Uterus (tissue), 4 donors: ENCODE results near the gene VARS2. TPM values are rescaled to one million over a fixed set of nuclear protein-coding genes. Genes with fewer than 3 reads are reported as not detected.
"Not testable (repeated sequence)": the region's sequence is repeated elsewhere in the genome, so short reads cannot be mapped to it uniquely, and the experiment has no call there.

Experiments
- DNase-seq, 2 donors: peaks; one replicate each; pipeline ENCODE4 v3.0.0-alpha.2; 2019 to 2020
- H3K27ac ChIP-seq, 2 donors: fragments of 200-600 bp; sonication (generic); 1 replicate in 1 of 2; 2 replicates in 1 of 2; pipeline ENCODE4 v1.5.1; 2016 to 2018
- H3K27me3 ChIP-seq, 2 donors: fragments of 200-600 bp; sonication (generic); one replicate each; pipeline ENCODE4 v1.5.1; 2018 to 2019; ENCODE audit warnings: control low read depth in 1 of 2
- H3K36me3 ChIP-seq, 2 donors: fragments of 200-600 bp; sonication (generic); one replicate each; pipeline ENCODE4 v1.5.1; 2019; ENCODE audit warnings: control low read depth in 1 of 2
- H3K4me1 ChIP-seq, 2 donors: fragments of 200-600 bp; sonication (generic); one replicate each; pipeline ENCODE4 v1.5.1; 2018 to 2019; ENCODE audit warnings: control low read depth in 1 of 2
- H3K4me3 ChIP-seq, 2 donors: fragments of 200-600 bp; sonication (generic); 1 replicate in 1 of 2; 2 replicates in 1 of 2; pipeline ENCODE4 v1.5.1; 2018 to 2019; ENCODE audit warnings: mild to moderate bottlenecking in 1 of 2
- H3K9me3 ChIP-seq, 2 donors: fragments of 200-600 bp; sonication (generic); one replicate each; pipeline ENCODE4 v1.5.1; 2019; ENCODE audit warnings: control low read depth in 1 of 2
- POLR2A ChIP-seq, 2 donors: fragments of 450-650 bp; IDR thresholded peaks; one replicate each; pipeline ENCODE4 v1.6.1; 2016; ENCODE audit warnings: antibody characterized with exemption in 2 of 2, mild to moderate bottlenecking in 1 of 2, moderate library complexity in 1 of 2
- intact Hi-C: fragments of 100-400 bp; cut with DNase I; formaldehyde crosslinking; loops from one replicate; pipeline ENCODE4 v1.15.1; 2023; ENCODE audit warnings: low total_unique reads
- total RNA-seq, 4 donors: library from RNA; depleted of rRNA in 3 of 4; stranded (reverse); fragments of >200 nt in 3 of 4; gene quantifications; one replicate each; pipeline versions ENCODE4 v1.1.0 to v1.2.4, GENCODE V29; 2014 to 2023
- TF ChIP-seq, protein P1 (sequence below), 4 experiments: fragments of 200-600 bp in 2 of 4; fragments of 450-650 bp in 2 of 4; sonication (generic) in 2 of 4; IDR thresholded peaks; one replicate each; pipeline ENCODE4 v1.5.1; 2016 to 2019; ENCODE audit warnings: antibody characterized with exemption in 4 of 4, mild to moderate bottlenecking in 2 of 4, moderate library complexity in 1 of 4
- donor health status: DM: yes; HTN: yes; CAD: no.

VARS2 gene
- total RNA-seq, 4 donors from 2014 or later: 12.6 to 34.2 (median 22.4) TPM

- H3K27me3 ChIP-seq: no peaks in the 10 kb centered on the region
- no peaks in the 10 kb centered on the region for H3K4me1 ChIP-seq
- DNase-seq: no peak
- H3K36me3 ChIP-seq: no peaks in the 10 kb centered on the region
- no peaks in the 10 kb centered on the region for H3K9me3 ChIP-seq
- no peak for TF ChIP-seq POLR2A (IDR thresholded peaks at IDR 0.05)
- TF ChIP-seq, protein P1, sequence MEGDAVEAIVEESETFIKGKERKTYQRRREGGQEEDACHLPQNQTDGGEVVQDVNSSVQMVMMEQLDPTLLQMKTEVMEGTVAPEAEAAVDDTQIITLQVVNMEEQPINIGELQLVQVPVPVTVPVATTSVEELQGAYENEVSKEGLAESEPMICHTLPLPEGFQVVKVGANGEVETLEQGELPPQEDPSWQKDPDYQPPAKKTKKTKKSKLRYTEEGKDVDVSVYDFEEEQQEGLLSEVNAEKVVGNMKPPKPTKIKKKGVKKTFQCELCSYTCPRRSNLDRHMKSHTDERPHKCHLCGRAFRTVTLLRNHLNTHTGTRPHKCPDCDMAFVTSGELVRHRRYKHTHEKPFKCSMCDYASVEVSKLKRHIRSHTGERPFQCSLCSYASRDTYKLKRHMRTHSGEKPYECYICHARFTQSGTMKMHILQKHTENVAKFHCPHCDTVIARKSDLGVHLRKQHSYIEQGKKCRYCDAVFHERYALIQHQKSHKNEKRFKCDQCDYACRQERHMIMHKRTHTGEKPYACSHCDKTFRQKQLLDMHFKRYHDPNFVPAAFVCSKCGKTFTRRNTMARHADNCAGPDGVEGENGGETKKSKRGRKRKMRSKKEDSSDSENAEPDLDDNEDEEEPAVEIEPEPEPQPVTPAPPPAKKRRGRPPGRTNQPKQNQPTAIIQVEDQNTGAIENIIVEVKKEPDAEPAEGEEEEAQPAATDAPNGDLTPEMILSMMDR (IDR thresholded peaks at IDR 0.05): no peak
- no peak overlapping the region for H3K4me3 ChIP-seq
- intact Hi-C loops: no loop called here
- no peak overlapping the region for H3K27ac ChIP-seq
Measured at GRCh38 chr6:30965140-30965601, 51.1 kb downstream of the VARS2 start.

DNA sequence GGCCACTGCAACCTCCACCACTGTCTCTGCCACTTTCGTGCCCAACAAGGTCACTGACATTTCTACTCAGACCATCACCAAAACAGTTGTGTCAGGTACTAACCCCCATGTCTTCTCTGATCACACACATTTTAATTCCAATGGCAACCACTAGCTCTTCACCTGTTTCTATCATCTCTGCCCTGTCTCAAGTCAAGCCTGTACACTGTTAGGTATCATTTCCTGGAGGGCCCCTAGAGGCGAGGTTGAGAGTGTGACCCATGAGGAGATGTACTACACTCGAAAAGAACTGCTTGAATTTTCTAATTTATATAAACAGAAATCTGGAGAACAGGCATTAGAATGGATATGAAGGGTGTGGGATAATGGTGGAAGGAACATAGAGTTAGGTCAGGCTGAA lies 52.1 kb downstream of the VARS2 start:
- no peaks in the 10 kb centered on the region for H3K9me3 ChIP-seq
- intact Hi-C loops: no loop called here
- H3K4me1 ChIP-seq: no peaks in the 10 kb centered on the region
- no peak for TF ChIP-seq POLR2A (IDR thresholded peaks at IDR 0.05)
- TF ChIP-seq, protein P1 (IDR thresholded peaks at IDR 0.05): no peak
- no peaks in the 10 kb centered on the region for H3K27me3 ChIP-seq
- H3K36me3 ChIP-seq: no peaks in the 10 kb centered on the region
- no peak for DNase-seq
- no peak overlapping the region for H3K27ac ChIP-seq
- H3K4me3 ChIP-seq: no peak overlapping the region

- H3K4me1 ChIP-seq, intact Hi-C loops: not testable (repeated sequence)
Measured at GRCh38 chr6:30969171-30969570, 55.1 kb downstream of the VARS2 start.

DNA sequence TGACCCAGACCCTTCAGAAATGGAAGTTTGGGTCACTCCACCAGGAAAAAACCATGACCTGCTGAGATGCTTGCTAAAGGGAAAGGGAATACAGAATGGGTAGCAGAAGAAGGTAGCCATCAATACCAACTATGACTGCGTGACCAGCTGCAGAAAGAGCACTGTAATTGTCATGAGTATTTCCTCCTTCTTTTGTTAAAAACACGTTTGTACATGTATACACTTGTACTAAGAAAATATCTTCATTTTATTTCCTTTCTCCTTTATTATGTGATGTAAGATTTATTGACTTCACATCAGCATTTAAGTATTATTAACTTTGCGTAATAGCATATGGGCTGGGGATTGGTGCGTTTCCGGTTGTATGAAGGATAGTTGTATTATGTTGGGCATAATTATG lies 56.9 kb downstream of the VARS2 start:
- no peak for DNase-seq
- Histone ChIP-seq H3K36me3 (no peaks in the 10 kb centered on the region), H3K27ac (no peak overlapping the region), H3K9me3 (no peaks in the 10 kb centered on the region), H3K4me3 (no peak overlapping the region), H3K4me1 (no peaks in the 10 kb centered on the region), H3K27me3 (no peaks in the 10 kb centered on the region)
- no peak for TF ChIP-seq POLR2A (IDR thresholded peaks at IDR 0.05)
- TF ChIP-seq, protein P1 (IDR thresholded peaks at IDR 0.05): no peak
- intact Hi-C loops: no loop called here

More at GRCh38 chr6:30969171-30969570, 55.1 kb downstream of the VARS2 start:
- H3K27ac ChIP-seq, H3K4me3 ChIP-seq, H3K9me3 ChIP-seq, DNase-seq, H3K27me3 ChIP-seq, H3K36me3 ChIP-seq: not testable (repeated sequence)

DNA sequence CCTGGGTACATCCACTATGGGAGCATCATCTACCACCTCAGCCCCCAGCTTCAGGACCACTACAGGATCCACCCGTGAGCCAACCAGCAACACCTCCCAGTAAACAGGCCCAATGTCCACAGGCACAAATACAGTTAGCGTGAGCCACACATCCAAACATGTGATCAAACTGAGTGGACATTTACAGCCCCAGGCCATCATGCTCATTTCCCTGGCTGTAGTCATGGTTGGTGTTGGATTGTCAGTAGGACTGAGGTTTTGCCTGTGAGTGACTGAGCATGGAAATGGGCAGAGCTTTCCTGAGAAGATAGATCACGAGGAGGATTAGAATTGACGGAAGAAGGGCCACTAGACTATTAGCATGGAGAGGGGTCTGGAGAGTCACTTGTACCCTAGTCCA lies 58.8 kb downstream of the VARS2 start:
- H3K4me3 ChIP-seq: no peak overlapping the region
- TF ChIP-seq, protein P1 (IDR thresholded peaks at IDR 0.05): no peak
- TF ChIP-seq POLR2A (IDR thresholded peaks at IDR 0.05): no peak
- no peak overlapping the region for H3K27ac ChIP-seq
- no peaks in the 10 kb centered on the region for H3K27me3 ChIP-seq
- intact Hi-C loops: no loop called here
- H3K36me3 ChIP-seq: no peaks in the 10 kb centered on the region
- no peaks in the 10 kb centered on the region for H3K9me3 ChIP-seq
- DNase-seq: no peak
- no peaks in the 10 kb centered on the region for H3K4me1 ChIP-seq
